Activated CD4-positive, alpha-beta T cell treated with anti-CD3 and anti-CD28 coated beads, Interleukin-2, Interleukin-4, amounts not matched to agents 100 ng/mL and 50 ng/mL, durations not matched to agents 16 hours and 8 hours (primary cell): ENCODE measurements around the gene ALDH3B1.
A peak's percentile ranks its signal among the peaks of the same experiment; 100 is the strongest.

Experiments
- DNase-seq: peaks from one replicate; pipeline ENCODE4 v3.0.0-alpha.2; 2020; ENCODE audit warnings: low spot score

ALDH3B1 gene

GRCh38 chr11:68013611-68014156 is 3.6 kb downstream of the ALDH3B1 start:
- DNase-seq = no peak

DNA sequence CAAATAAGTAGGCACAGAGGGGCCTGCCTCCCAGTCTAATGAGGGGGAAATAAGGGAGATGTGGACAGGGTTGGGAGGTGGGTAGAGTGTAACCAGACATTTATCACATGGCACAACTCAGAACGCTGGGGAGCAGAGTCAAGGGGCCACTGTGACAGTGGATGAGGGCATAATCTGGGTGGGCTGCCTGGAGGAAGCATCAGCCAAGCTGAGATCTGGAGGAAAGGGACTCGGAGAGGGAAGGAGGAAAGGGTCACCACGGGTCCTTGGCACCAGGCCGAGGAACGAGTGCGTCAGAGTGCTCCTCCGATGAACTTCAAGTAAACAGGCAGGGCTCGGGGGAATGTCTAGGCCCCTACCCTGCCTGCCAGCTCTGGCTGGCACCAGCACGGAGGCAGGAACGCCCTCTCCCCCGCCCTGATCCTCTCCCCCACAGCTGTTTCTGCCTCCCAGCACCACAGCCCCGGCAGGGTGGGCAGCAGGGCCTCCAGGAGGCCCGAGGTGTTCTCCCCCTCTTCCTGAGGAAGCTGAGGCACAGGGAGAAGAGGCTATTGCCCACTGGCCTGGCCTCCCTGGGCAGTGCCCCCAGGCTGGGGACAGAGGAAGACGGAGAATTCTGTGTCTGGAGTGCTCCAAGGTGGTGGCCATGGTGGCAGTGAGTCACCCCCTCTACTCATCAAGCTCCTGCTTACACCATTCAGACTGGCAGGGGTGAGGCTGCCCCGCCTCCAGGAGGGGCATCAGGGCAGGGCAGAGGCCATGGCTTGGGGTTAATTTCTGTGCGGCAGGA is 4.2 kb downstream of the ALDH3B1 start:
- DNase-seq = no peak

- DNase-seq = no peak
These were observed 4.9 kb downstream of the ALDH3B1 start for GRCh38 chr11:68014947-68015447.

- DNase-seq = no peak
These were observed 5.3 kb downstream of the ALDH3B1 start for GRCh38 chr11:68015467-68015866.

GRCh38 chr11:68016161-68016903 is 6.2 kb downstream of the ALDH3B1 start:
- no peak for DNase-seq

DNA sequence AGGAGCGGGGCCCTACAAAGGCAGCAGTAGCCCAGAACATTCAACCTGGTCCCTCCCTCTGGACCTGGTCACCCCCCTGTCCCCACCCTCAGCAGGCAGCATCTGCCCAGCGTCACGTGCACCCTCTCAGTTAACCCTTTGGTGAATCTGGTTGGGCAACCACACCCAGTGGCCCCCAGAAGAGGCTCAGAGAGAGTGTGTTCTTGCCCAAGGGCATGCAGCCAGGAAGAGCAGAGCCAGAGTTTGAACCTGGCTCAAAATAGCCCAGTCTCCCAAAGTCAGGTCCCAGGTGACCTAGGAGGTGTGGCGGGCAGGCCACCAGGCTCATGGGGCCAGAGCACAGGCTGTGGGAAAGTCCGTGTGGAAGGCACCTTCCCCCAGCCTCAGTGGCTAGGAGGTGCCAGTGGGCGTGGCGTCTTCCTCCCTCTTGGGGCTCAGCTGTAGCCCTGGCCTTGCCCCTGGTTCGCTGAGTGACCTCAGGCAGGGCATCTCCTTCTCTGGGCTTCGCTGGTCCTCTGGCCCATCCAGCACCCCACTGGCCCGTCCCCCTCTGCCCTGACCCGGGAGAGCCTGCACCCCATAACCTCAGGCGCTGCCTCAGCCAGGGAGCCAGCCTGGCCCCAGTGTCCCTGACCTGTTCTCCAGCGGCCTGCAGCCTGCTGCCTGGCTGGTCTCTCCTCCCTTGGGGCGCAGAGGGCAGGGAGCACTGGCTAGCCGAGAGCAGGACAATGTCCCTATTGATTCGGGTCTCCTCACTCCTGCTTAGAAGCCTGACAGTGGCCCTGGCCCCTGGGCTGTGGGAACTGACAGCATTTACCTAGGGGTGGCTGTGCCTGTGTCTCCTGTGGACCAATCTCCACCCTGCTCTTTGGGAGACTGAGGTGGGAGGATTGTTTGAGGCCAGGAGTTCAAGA is 7.0 kb downstream of the ALDH3B1 start:
- no peak for DNase-seq

DNA sequence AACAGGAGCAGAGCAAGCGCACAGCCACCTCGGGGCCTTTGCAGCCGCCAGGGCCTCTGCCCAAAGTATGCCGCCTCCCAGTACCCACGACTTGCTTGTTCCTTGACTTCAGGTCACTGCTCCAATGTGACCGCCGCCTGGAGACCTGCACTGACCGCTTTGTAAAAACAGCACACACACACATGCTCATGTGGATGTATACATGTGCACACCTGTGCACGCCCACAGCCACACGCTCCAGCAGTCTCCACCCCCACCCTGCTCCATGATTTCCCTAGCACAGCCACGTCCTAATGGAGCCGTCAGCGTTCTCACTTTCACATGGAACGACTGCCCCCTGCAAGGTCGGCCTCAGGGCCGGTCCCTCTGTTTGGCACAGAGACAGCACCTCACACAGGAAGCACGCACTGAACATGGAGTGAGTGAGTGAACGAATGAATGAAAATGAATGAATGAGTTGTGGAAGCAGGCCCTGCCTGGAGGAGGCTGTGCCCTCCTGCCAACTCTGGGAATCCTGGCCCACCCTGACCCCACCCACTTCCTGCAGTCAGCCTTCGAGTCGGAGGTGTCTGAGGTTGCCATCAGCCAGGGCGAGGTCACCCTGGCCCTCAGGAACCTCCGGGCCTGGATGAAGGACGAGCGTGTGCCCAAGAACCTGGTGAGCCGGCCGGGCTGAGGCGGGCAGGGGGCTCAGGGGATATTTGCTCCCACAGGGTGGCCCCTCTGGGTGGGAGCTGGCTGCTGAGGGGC is 8.0 kb downstream of the ALDH3B1 start:
- no peak for DNase-seq

GRCh38 chr11:68018730-68019190 is 8.6 kb downstream of the ALDH3B1 start:
- no peak for DNase-seq

GRCh38 chr11:68019486-68019885 is 9.4 kb downstream of the ALDH3B1 start:
- DNase-seq = no peak

DNA sequence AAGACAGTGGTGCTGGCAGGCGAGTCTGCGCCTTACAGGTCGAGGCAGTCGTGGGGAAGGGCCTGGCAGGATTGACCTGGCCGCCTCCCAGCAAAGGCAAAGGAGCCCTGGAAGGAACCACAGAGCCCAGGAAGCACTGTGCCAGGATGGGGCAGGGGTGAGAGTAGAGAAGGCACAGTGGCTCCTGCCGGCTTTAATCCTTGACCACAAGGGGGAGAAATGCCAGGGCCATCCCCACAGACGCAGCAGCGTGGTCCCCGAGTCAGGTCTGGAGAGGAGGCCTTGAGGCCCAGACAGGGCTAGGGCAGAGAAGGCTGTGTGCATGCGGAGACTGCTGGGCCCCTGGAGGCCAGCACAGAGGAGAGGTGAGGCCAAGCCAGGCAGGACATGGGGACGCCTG is 10.4 kb downstream of the ALDH3B1 start:
- DNase-seq = no peak

DNA sequence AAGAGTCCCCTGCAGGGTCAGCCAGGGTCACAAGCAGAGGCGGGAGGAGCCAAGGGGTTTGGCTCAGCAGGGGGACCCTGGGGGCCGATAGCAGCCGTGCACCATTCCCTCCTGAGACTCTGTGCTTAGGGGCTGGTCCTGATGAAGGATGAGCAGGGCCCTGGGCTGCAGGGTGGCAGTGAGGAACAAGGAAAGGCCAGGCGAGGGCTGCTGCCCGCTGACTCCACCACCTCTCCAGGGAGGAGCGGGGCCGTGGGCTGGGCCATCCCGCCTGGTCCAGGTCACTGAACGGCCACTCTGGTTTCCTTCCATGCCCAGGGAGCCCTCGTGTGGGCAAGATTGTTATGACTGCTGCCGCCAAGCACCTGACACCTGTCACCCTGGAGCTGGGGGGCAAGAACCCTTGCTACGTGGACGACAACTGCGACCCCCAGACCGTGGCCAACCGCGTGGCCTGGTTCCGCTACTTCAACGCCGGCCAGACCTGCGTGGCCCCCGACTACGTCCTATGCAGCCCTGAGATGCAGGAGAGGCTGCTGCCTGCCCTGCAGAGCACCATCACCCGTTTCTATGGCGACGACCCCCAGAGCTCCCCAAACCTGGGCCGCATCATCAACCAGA is 11.2 kb downstream of the ALDH3B1 start:
- no peak for DNase-seq

DNA sequence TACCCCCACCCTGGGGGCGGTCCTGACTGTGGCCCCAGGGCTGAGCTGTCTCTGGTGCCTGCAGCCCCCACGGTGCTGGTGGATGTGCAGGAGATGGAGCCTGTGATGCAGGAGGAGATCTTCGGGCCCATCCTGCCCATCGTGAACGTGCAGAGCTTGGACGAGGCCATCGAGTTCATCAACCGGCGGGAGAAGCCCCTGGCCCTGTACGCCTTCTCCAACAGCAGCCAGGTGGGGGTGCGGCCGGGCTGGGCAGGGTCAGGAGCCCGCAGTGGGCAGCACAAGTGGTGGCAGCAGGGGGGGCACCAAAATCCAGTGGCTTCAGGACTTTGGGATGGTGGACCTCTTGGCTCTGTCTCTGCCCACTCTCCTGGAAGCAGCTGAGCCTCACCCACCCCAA is 12.4 kb downstream of the ALDH3B1 start:
- DNase-seq = no peak

- DNase-seq = no peak
These were observed 14.4 kb downstream of the ALDH3B1 start for GRCh38 chr11:68024508-68024907.

DNA sequence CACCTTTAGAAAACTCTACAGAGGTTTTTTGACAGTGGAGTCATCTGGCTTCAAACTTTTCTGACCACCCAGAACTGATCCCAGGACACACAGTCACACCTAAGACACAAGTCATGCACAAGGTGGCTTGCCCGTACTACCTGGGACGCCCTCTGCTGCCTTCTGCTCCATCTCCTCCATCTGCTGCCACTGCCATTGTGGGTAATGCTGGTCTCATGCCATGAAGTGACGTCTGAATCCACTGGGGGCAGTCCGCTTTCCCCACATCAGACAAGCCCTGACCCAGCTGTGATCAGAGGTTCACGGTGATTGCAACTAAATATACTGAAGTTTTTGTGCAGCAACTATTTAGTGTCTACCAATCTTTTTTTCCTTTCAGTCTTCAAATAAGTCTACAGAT is 14.9 kb downstream of the ALDH3B1 start:
- DNase-seq = no peak

- DNase-seq = no peak
These were observed 16.4 kb downstream of the ALDH3B1 start for GRCh38 chr11:68026391-68027105.

GRCh38 chr11:68027667-68028066 is 17.5 kb downstream of the ALDH3B1 start:
- no peak for DNase-seq

DNA sequence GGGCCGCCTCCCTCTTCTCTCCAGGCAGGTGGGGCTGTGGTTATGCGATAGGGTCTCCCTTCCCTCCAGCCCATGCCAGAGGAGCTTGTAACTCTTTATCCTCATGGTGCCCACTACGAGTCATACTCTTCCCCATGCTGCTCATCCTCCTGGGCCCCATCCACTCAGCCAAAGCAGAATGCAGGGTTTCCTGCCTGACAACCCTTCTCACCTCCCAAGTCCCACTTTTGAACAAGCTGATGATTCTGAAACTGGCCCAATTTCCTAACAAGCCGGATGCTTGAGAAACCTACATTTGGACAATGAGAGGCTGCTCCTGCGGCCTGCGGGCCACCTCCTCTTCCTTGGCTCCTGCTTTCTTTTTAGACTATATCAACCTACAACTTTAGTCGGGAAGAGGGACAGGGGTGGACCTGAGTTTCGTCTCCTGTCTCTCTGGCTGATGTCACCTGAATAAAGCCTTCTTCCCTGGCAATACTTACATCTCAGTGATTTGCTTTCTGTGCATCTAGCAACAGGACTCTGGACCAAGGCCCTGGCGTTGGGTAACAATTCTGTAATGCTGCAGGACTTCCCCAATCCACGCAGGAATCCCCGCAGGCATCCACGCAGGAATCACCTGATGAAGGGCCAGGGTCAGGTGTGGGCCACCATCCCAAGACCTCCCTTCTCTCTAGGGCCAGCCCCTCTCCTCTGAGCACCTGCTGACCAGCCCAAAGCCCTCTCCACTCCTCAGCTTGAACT is 18.8 kb downstream of the ALDH3B1 start:
- DNase-seq = no peak

DNA sequence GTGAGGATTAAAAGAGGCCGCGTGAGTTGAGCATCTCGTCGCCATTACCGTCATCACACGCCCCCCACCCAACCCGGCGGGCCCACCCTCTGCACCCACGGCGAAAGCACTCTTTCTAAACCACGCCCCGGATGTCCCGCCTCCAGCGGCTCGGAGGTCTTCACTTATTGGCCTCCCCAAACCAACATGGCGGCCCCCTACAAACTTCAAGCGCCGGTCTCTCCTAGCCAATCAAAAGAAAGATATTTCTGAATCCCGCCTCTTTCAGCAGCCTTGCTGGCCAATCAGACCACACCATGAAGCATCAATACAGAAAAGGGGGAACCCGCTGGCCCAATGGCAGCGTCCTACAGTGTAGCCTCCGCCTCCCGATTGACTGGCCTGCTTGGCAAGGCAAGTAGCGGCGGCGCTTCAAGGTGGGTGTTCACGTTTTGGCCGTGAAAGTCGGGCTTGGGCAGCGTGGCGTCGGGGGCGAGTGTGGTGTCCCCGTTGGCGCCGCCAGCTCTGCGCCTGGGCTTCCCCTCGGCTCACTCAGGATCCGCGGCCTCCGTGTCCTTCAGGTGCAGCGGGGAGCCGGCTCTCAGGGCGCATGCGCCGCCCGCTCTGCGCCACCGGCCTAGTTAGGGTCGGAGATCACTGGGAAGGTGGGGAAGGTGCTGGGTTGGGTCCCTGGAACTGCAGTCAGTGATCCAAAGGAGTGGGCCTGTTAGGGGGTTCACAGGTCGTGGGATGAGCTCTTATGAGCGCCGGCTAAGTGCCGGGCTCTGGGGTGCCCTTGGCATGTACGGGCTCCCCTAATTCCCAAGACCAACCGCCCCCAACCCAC is 20.4 kb downstream of the ALDH3B1 start, which contains the start of gene NDUFS8:
TSS of gene NDUFS8 (plus strand) at position 364 of the 826 bp plus-strand sequence. CDS start 1,471 bp downstream, outside the sequence.
- DNase-seq = peak; percentile 98
